ENCODE data around the gene CCR5AS.

CCR5AS gene

GRCh38 chr3:46361408-46362283 lies 45.2 kb downstream of the CCR5AS start:
- DNase-seq (ENCODE audit: low spot score) = no peak
- no peak overlapping the region for H3K4me3 ChIP-seq
- TF ChIP-seq EZH2phosphoT487 (IDR thresholded peaks at IDR 0.05; ENCODE audit: unreplicated experiment) (no peak), EZH2 (IDR thresholded peaks at IDR 0.05; ENCODE audit: low read depth, unreplicated experiment) (no peak)
- H3K4me2 ChIP-seq = no peak overlapping the region
- no peak overlapping the region for H3K27ac Mint-ChIP-seq
- no peaks in the 10 kb centered on the region for H3F3A ChIP-seq (replicated peaks; ENCODE audit: low read depth)
- no peak for ATAC-seq
- H3K36me3 Mint-ChIP-seq (ENCODE audit: low read depth) = no peaks in the 10 kb centered on the region
- peaks cover 2% of the 10 kb centered on the region for H3K27me3 Mint-ChIP-seq (ENCODE audit: insufficient read depth, low read depth, poor library complexity)
- peaks cover 9% of the 10 kb centered on the region for H3K9me2 ChIP-seq (ENCODE audit: insufficient read depth)
- H3K4me3 Mint-ChIP-seq = no peak overlapping the region
- H2AFZ ChIP-seq = 0 out of 2 replicates have a peak overlapping the region, but pooled peaks have one; percentile 20
- no peaks in the 10 kb centered on the region for H3K4me1 ChIP-seq (ENCODE audit: insufficient read depth)
- no peaks in the 10 kb centered on the region for H3K27me3 ChIP-seq (ENCODE audit: insufficient read depth)
- no peaks in the 10 kb centered on the region; the same call in 2 of the 3 replicates for H3K9me3 Mint-ChIP-seq
- no peaks in the 10 kb centered on the region for H4K20me1 ChIP-seq (replicated peaks; ENCODE audit: insufficient read depth)
- no peaks in the 10 kb centered on the region for H3K79me2 ChIP-seq (replicated peaks; ENCODE audit: insufficient read depth)
- H3K4me1 Mint-ChIP-seq = no peaks in the 10 kb centered on the region
- no peak overlapping the region for H3K27ac ChIP-seq (ENCODE audit: low read depth)
- H3K36me3 ChIP-seq (ENCODE audit: insufficient read depth) = no peaks in the 10 kb centered on the region

GRCh38 chr3:46360907-46361306 lies 46.0 kb downstream of the CCR5AS start:
- H3K27me3 Mint-ChIP-seq (ENCODE audit: insufficient read depth, low read depth, poor library complexity) = peaks cover 2% of the 10 kb centered on the region
- DNase-seq (ENCODE audit: low spot score) = no peak
- Histone ChIP-seq H3F3A (replicated peaks; ENCODE audit: low read depth) (no peaks in the 10 kb centered on the region), H3K79me2 (replicated peaks; ENCODE audit: insufficient read depth) (no peaks in the 10 kb centered on the region), H4K20me1 (replicated peaks; ENCODE audit: insufficient read depth) (no peaks in the 10 kb centered on the region), H3K27me3 (ENCODE audit: insufficient read depth) (no peaks in the 10 kb centered on the region), H3K36me3 (ENCODE audit: insufficient read depth) (no peaks in the 10 kb centered on the region), H3K9me2 (ENCODE audit: insufficient read depth) (peaks cover 9% of the 10 kb centered on the region), H3K4me1 (ENCODE audit: insufficient read depth) (no peaks in the 10 kb centered on the region), H3K4me3 (no peak overlapping the region), H3K27ac (ENCODE audit: low read depth) (no peak overlapping the region), H2AFZ (0 out of 2 replicates have a peak overlapping the region, but pooled peaks have one; percentile 20), H3K4me2 (no peak overlapping the region)
- H3K4me3 Mint-ChIP-seq = no peak overlapping the region
- no peaks in the 10 kb centered on the region for H3K36me3 Mint-ChIP-seq (ENCODE audit: low read depth)
- peak; percentile 48; the same call in 2 of the 3 replicates for ATAC-seq
- no peak overlapping the region; the same call in 1 of the 2 replicates for H3K27ac Mint-ChIP-seq
- no peaks in the 10 kb centered on the region; the same call in 1 of the 3 replicates for H3K4me1 Mint-ChIP-seq
- no peaks in the 10 kb centered on the region; the same call in 2 of the 3 replicates for H3K9me3 Mint-ChIP-seq
- TF ChIP-seq EZH2 (IDR thresholded peaks at IDR 0.05; ENCODE audit: low read depth, unreplicated experiment) = no peak
- no peak for TF ChIP-seq ETS1 (IDR thresholded peaks at IDR 0.05)
- no peak for TF ChIP-seq REST (IDR thresholded peaks at IDR 0.05; ENCODE audit: unreplicated experiment)
- TF ChIP-seq STAT1 (IDR thresholded peaks at IDR 0.05; ENCODE audit: unreplicated experiment) = no peak
- TF ChIP-seq NANOG (IDR thresholded peaks at IDR 0.05; ENCODE audit: borderline replicate concordance) = no peak
- no peak for TF ChIP-seq ZNF462 (CRISPR knock-in tag; IDR thresholded peaks at IDR 0.05)
- no peak for TF ChIP-seq POLR2AphosphoS5 (IDR thresholded peaks at IDR 0.05; ENCODE audit: low read depth)

All from GM23338 (cell line).